CD14-positive monocyte (primary cell): ENCODE measurements around the gene ADAM19. TPM values are rescaled to one million over a fixed set of nuclear protein-coding genes. Genes with fewer than 3 reads are reported as not detected.

Experiments
- DNase-seq, 3 donors: peaks; one replicate each; pipeline ENCODE4 v3.0.0-alpha.2; 2011 to 2022
- H2AFZ ChIP-seq: 2 replicates; pipeline ENCODE4 v1.6.0; 2012; ENCODE audit warnings: mild to moderate bottlenecking, low read depth, low read length, inconsistent platforms; ENCODE audit not compliant: insufficient read depth, poor library complexity, severe bottlenecking
- H3K27ac ChIP-seq, 2 donors: 1 replicate in 1 of 2; 2 replicates in 1 of 2; pipeline ENCODE4 v1.5.1; 2012 to 2013; ENCODE audit warnings: low read length in 2 of 2, control low read depth in 1 of 2, inconsistent platforms in 1 of 2, low read depth in 1 of 2, mild to moderate bottlenecking in 1 of 2
- H3K27me3 ChIP-seq, 2 donors: one replicate each; pipeline versions ENCODE4 v1.6.0 to v1.6.1; 2011 to 2013; ENCODE audit warnings: low read length in 2 of 2; ENCODE audit not compliant: control insufficient read depth in 2 of 2, insufficient read depth in 2 of 2
- H3K36me3 ChIP-seq, 2 donors: replicated peaks in 1 of 2; 1 replicate in 1 of 2; 2 replicates in 1 of 2; pipeline versions ENCODE4 v1.5.1 to v1.6.1; 2012 to 2013; ENCODE audit warnings: low read length in 2 of 2, control low read depth in 1 of 2, inconsistent platforms in 1 of 2, mild to moderate bottlenecking in 1 of 2; ENCODE audit not compliant: insufficient read depth in 2 of 2, control insufficient read depth in 1 of 2
- H3K4me1 ChIP-seq, 2 donors: 1 replicate in 1 of 2; 2 replicates in 1 of 2; pipeline versions ENCODE4 v1.5.1 to v1.6.1; 2012 to 2013; ENCODE audit warnings: low read length in 2 of 2, control low read depth in 1 of 2, inconsistent platforms in 1 of 2, mild to moderate bottlenecking in 1 of 2, moderate library complexity in 1 of 2; ENCODE audit not compliant: insufficient read depth in 2 of 2, control insufficient read depth in 1 of 2
- H3K4me2 ChIP-seq: replicated peaks from 2 replicates; pipeline ENCODE3; 2012; ENCODE audit warnings: low read length, moderate library complexity, mild to moderate bottlenecking; ENCODE audit not compliant: poor library complexity, severe bottlenecking; ENCODE audit errors: extremely low read depth
- H3K4me3 ChIP-seq, 3 experiments: fragments of 200-600 bp in 1 of 3; sonication (generic) in 1 of 3; replicated peaks in 1 of 3; 1 replicate in 2 of 3; 2 replicates in 1 of 3; pipeline ENCODE4 v1.5.1; 2011 to 2013; ENCODE audit warnings: low read length in 3 of 3, mild to moderate bottlenecking in 3 of 3, control low read depth in 2 of 3, low read depth in 2 of 3, inconsistent platforms in 1 of 3, moderate library complexity in 1 of 3
- H3K79me2 ChIP-seq: 2 replicates; pipeline ENCODE4 v1.6.0; 2012; ENCODE audit warnings: mild to moderate bottlenecking, control low read depth, inconsistent platforms, low read length, moderate library complexity; ENCODE audit not compliant: insufficient read depth
- H3K9ac ChIP-seq: 2 replicates; pipeline ENCODE4 v1.6.0; 2017; ENCODE audit warnings: low read length, mild to moderate bottlenecking; ENCODE audit not compliant: insufficient read depth, poor library complexity, severe bottlenecking
- H3K9me3 ChIP-seq, 2 donors: replicated peaks in 1 of 2; 1 replicate in 1 of 2; 2 replicates in 1 of 2; pipeline versions ENCODE4 v1.5.1 to v1.6.1; 2012 to 2013; ENCODE audit warnings: low read length in 2 of 2, control low read depth in 1 of 2; ENCODE audit not compliant: control insufficient read depth in 1 of 2, insufficient read depth in 1 of 2
- H4K20me1 ChIP-seq: 2 replicates; pipeline ENCODE4 v1.6.0; 2012; ENCODE audit warnings: mild to moderate bottlenecking, low read length, control low read depth, moderate library complexity; ENCODE audit not compliant: insufficient read depth
- H3K27ac Mint-ChIP-seq, 7 donors: one replicate each; pipeline ENCODE4 v1.8.0; 2020; ENCODE audit warnings: mild to moderate bottlenecking in 7 of 7, mixed read lengths in 7 of 7, moderate library complexity in 6 of 7, inconsistent platforms in 2 of 7
- H3K27me3 Mint-ChIP-seq, 3 donors: one replicate each; pipeline ENCODE4 v1.8.0; 2021 to 2022; ENCODE audit warnings: low read depth in 3 of 3, mild to moderate bottlenecking in 3 of 3, mixed read lengths in 3 of 3, moderate library complexity in 3 of 3, inconsistent platforms in 1 of 3
- H3K36me3 Mint-ChIP-seq, 2 donors: one replicate each; pipeline ENCODE4 v1.8.0; 2020; ENCODE audit warnings: mixed read lengths in 2 of 2, inconsistent platforms in 1 of 2, mild to moderate bottlenecking in 1 of 2
- H3K4me1 Mint-ChIP-seq: one replicate; pipeline ENCODE4 v1.8.0; 2020; ENCODE audit warnings: mild to moderate bottlenecking, mixed read lengths
- H3K4me3 Mint-ChIP-seq, 2 donors: one replicate each; pipeline ENCODE4 v1.8.0; 2020; ENCODE audit warnings: mild to moderate bottlenecking in 2 of 2, mixed read lengths in 2 of 2, moderate library complexity in 1 of 2
- H3K9me3 Mint-ChIP-seq, 7 donors: one replicate each; pipeline ENCODE4 v1.8.0; 2020 to 2022; ENCODE audit warnings: mixed read lengths in 7 of 7, mild to moderate bottlenecking in 6 of 7, moderate library complexity in 6 of 7, inconsistent platforms in 2 of 7
- CTCF ChIP-seq: fragments of 200-600 bp; IDR thresholded peaks from one replicate; pipeline ENCODE4 v1.8.0; 2022; ENCODE audit warnings: antibody characterized with exemption, mild to moderate bottlenecking
- WGBS: methylation state at CpG from one replicate; pipeline ENCODE4 v1.1.5; 2013; ENCODE audit warnings: missing lambda C conversion rate; ENCODE audit not compliant: insufficient coverage; 5-methylcytosine and 5-hydroxymethylcytosine counted together
- intact Hi-C, 2 donors: fragments of 100-400 bp; cut with micrococcal nuclease; formaldehyde crosslinking; loops; one replicate each; pipeline versions ENCODE4 v1.15.0 to v1.15.1; 2023
- polyA plus RNA-seq, 3 donors: library from polyadenylated mRNA; depleted of rRNA in 1 of 3; unstranded in 2 of 3; stranded (reverse) in 1 of 3; fragments of 300-500 nt in 2 of 3; fragments of >200 nt in 1 of 3; fragmentation: Illumina TruSeq in 2 of 3; gene quantifications; 1 replicate in 2 of 3; 2 replicates in 1 of 3; pipeline ENCODE4 v1.2.3, GENCODE V29; 2012 to 2021

Gene ADAM19
- polyA plus RNA-seq, 3 donors: 3.0 to 12.7 (median 6.2) TPM

- Mint-ChIP-seq H3K9me3 (no peaks in the 10 kb centered on the region), H3K27ac (no peak overlapping the region), H3K36me3 (no peaks in the 10 kb centered on the region), H3K27me3 (peaks cover 8 to 14% (median 9%) of the 10 kb centered on the region in 3 donors), H3K4me1 (peaks cover 3% of the 10 kb centered on the region), H3K4me3 (no peak overlapping the region)
- no peak overlapping the region for H3K9ac ChIP-seq
- 100% methylated on average over 3 of the region's 3 CpGs for whole genome bisulfite sequencing
- H3K79me2 ChIP-seq: no peaks in the 10 kb centered on the region
- no peaks in the 10 kb centered on the region for H3K9me3 ChIP-seq
- H4K20me1 ChIP-seq: no peaks in the 10 kb centered on the region
- no peak overlapping the region for H3K4me3 ChIP-seq
- peaks cover 0 to 7% of the 10 kb centered on the region in 2 donors for H3K27me3 ChIP-seq
- no peak overlapping the region for H3K27ac ChIP-seq
- H3K4me2 ChIP-seq: no peak overlapping the region
- H3K36me3 ChIP-seq: no peaks in the 10 kb centered on the region
- H3K4me1 ChIP-seq: no peaks in the 10 kb centered on the region
- no peak for DNase-seq
- no peak overlapping the region for H2AFZ ChIP-seq
- TF ChIP-seq CTCF: no peak
- intact Hi-C loops: loop anchor here in 1 of 2 donors (10.0 kb wide), 1 partner anchor 307 kb away; the partner anchor contains the start of gene MED7
Observed at GRCh38 chr5:157451806-157452205, 123.8 kb downstream of the ADAM19 start.

GRCh38 chr5:157450024-157450423 is 125.6 kb downstream of the ADAM19 start:
- H3K4me1 ChIP-seq: no peaks in the 10 kb centered on the region

More at GRCh38 chr5:157450024-157450423, 125.6 kb downstream of the ADAM19 start:
- Histone ChIP-seq H3K9me3 (no peaks in the 10 kb centered on the region), H3K36me3 (no peaks in the 10 kb centered on the region), H2AFZ (no peak overlapping the region), H4K20me1 (no peaks in the 10 kb centered on the region), H3K27me3 (peaks cover 0 to 3% of the 10 kb centered on the region in 2 donors), H3K4me3 (no peak overlapping the region), H3K9ac (no peak overlapping the region), H3K4me2 (no peak overlapping the region), H3K27ac (no peak overlapping the region), H3K79me2 (no peaks in the 10 kb centered on the region)
- no peak for TF ChIP-seq CTCF
- intact Hi-C loops: loop anchor here in 1 of 2 donors (10.0 kb wide), 1 partner anchor 305 kb away; the partner anchor contains the start of gene MED7
- H3K27ac Mint-ChIP-seq: no peak overlapping the region
- H3K9me3 Mint-ChIP-seq: no peaks in the 10 kb centered on the region
- peaks cover 3% of the 10 kb centered on the region for H3K4me1 Mint-ChIP-seq
- no peak for DNase-seq
- 100% methylated on average over 1 of the region's 3 CpGs for WGBS
- no peaks in the 10 kb centered on the region for H3K36me3 Mint-ChIP-seq
- H3K27me3 Mint-ChIP-seq: peaks cover 7 to 9% (median 7%) of the 10 kb centered on the region in 3 donors
- H3K4me3 Mint-ChIP-seq: no peak overlapping the region
